Fibroblast of lung (primary cell): ENCODE data around the gene CMSS1.

Experiments
- EZH2 ChIP-seq: IDR thresholded peaks from 2 replicates; pipeline ENCODE4 v1.5.1; 2012; ENCODE audit warnings: low read length, control low read depth, mild to moderate bottlenecking; ENCODE audit errors: missing control alignments
- TF ChIP-seq, protein P1 (sequence below), 2 donors: IDR thresholded peaks in 1 of 2; conservative IDR thresholded peaks in 1 of 2; 1 replicate in 1 of 2; 2 replicates in 1 of 2; pipeline ENCODE4 v1.5.1; 2011 to 2012; ENCODE audit warnings: low read length in 2 of 2, control low read depth in 1 of 2, inconsistent platforms in 1 of 2, low read depth in 1 of 2, mild to moderate bottlenecking in 1 of 2

DNA sequence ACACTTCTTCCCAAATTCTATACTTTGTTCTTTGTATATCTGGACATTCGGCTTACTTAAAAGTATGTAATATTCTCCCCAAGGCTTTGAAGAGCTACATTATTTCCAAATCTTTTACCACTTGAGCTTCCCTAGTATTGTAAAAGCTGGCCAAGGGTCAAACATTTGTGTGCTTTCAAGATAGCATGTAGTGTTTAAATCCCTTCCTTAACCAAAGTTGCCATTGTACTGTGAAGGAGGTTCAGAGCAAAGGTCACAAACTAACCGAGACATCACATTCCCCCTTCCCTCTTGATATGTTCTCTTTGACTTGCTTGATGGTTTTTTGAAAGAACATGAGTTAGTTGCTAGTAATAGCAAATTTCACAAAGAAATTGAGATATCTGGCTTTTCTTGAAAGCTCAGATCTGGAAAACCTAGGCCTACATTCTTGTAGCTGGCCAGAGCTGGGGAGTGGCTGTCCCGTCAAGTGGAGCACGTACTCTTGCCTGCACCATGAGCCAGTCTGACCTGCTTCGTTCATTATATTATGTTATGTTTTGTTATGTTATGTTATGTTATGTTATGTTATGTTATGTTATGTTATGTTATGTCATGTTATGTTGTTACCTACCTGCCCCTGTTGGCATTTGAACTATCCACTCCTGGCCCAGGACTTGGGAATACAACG, 236.4 kb downstream of the CMSS1 start:
- TF ChIP-seq, protein P1, sequence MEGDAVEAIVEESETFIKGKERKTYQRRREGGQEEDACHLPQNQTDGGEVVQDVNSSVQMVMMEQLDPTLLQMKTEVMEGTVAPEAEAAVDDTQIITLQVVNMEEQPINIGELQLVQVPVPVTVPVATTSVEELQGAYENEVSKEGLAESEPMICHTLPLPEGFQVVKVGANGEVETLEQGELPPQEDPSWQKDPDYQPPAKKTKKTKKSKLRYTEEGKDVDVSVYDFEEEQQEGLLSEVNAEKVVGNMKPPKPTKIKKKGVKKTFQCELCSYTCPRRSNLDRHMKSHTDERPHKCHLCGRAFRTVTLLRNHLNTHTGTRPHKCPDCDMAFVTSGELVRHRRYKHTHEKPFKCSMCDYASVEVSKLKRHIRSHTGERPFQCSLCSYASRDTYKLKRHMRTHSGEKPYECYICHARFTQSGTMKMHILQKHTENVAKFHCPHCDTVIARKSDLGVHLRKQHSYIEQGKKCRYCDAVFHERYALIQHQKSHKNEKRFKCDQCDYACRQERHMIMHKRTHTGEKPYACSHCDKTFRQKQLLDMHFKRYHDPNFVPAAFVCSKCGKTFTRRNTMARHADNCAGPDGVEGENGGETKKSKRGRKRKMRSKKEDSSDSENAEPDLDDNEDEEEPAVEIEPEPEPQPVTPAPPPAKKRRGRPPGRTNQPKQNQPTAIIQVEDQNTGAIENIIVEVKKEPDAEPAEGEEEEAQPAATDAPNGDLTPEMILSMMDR (conservative IDR thresholded peaks at IDR 0.05 in 1 of 2, IDR thresholded peaks at IDR 0.05 in 1 of 2; ENCODE audit: low read depth in 1 of 2, low read length in 2 of 2), result no peak
- no peak for TF ChIP-seq EZH2
